GM12864 (cell line): ENCODE data around the gene FGD2.

Source experiments
- DNase-seq: peaks from one replicate; pipeline ENCODE4 v3.0.0-alpha.2; 2011; ENCODE audit warnings: low read depth
- H3K4me3 ChIP-seq: 2 replicates; pipeline ENCODE4 v1.5.1; 2011; ENCODE audit warnings: mild to moderate bottlenecking, low read depth, low read length, control low read depth
- CTCF ChIP-seq: IDR thresholded peaks from 2 replicates; pipeline ENCODE4 v1.5.1; 2011; ENCODE audit warnings: low read depth, mild to moderate bottlenecking, moderate library complexity, low read length, control low read depth, inconsistent platforms; ENCODE audit errors: missing control alignments

The FGD2 gene

GRCh38 chr6:36973190-36973589 lies 32.3 kb upstream of the FGD2 start:
- no peak for TF ChIP-seq CTCF
- no peak for DNase-seq
- H3K4me3 ChIP-seq, result no peak overlapping the region

GRCh38 chr6:36973647-36974046 lies 31.8 kb upstream of the FGD2 start:
- DNase-seq, result no peak
- no peak for TF ChIP-seq CTCF
- no peak overlapping the region for H3K4me3 ChIP-seq

GRCh38 chr6:36975231-36976006 lies 30.0 kb upstream of the FGD2 start:
- DNase-seq, result no peak
- no peak for TF ChIP-seq CTCF
- no peak overlapping the region for H3K4me3 ChIP-seq

- no peak for TF ChIP-seq CTCF
- no peak overlapping the region for H3K4me3 ChIP-seq
- DNase-seq, result no peak
These were observed 29.5 kb upstream of the FGD2 start for GRCh38 chr6:36976007-36976264.

- no peak overlapping the region for H3K4me3 ChIP-seq
- DNase-seq, result no peak
These were observed 28.9 kb upstream of the FGD2 start for GRCh38 chr6:36976509-36976908.

GRCh38 chr6:36976931-36977330 lies 28.5 kb upstream of the FGD2 start:
- DNase-seq, result no peak
- no peak overlapping the region for H3K4me3 ChIP-seq
- TF ChIP-seq CTCF, result no peak

More at GRCh38 chr6:36976509-36976908, 28.9 kb upstream of the FGD2 start:
- TF ChIP-seq CTCF, result no peak

GRCh38 chr6:36977470-36977941 lies 27.9 kb upstream of the FGD2 start:
- H3K4me3 ChIP-seq, result no peak overlapping the region
- peak; percentile 66 for TF ChIP-seq CTCF
- no peak for DNase-seq
